ENCODE data around the gene CACNA2D2. TPM values are rescaled to one million over a fixed set of nuclear protein-coding genes. Genes with fewer than 3 reads are reported as not detected.

The CACNA2D2 gene
- total and polyA plus RNA-seq, 2 donors from 2014 or later: 3.6 to 6.0 TPM

DNA sequence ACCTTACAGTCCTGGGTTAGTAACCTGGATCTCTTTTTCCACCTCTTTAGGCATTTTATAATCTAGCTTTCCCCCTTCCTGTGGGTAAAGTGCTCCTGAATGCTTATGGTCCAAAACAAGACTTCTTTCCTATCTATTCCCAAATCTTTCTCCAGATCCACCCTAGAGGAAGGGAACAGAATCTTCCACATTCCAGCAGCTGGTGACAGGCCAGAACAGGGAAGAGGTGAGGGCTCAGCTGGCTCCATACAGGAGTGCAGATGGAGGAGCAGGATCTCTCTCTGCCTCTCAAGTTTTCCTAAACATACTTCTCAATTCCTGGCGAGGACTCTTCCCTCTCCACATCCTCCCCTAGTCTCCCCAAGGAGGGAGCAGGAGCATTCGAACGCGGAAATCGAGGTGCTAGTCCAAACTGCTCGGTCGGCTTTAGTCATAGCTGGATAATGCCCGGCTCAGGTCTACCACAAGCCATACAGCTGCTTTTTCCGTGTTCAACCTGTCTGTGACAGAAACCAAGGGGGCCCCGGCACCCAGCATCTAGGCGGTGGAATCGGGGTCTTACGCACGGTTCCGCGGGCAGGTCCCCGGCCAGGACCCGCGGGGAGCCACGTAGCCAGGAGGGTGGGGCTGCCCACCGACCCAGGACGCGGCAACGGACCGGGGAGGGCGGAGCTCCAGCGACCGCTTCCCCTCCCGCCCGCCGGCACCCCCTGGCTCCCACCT is 166.8 kb downstream of the CACNA2D2 start:
- no peak for FAIRE-seq
- intact Hi-C loops (cut with DNase I): no loop called here
- Histone ChIP-seq H3K4me3 (ENCODE audit: low read length in 3 of 3) (peak overlapping the region; percentile 72 to 84 (median 78)), H3K27ac (ENCODE audit: low read depth in 2 of 2, low read length in 2 of 2) (peak overlapping the region; percentile 90 to 94), H3K36me3 (ENCODE audit: control insufficient read depth in 2 of 3, insufficient read depth in 3 of 3, low read length in 3 of 3) (peaks cover 0 to 6% (median 4%) of the 10 kb centered on the region in 3 donors), H3K4me1 (ENCODE audit: control insufficient read depth in 2 of 3, insufficient read depth in 2 of 3, low read depth in 1 of 3, low read length in 3 of 3) (peaks cover 2 to 27% (median 14%) of the 10 kb centered on the region in 3 donors), H3K9me3 (ENCODE audit: control insufficient read depth in 2 of 3, insufficient read depth in 1 of 3, low read length in 3 of 3) (no peaks in the 10 kb centered on the region), H3K27me3 (ENCODE audit: control insufficient read depth, insufficient read depth, low read length) (no peaks in the 10 kb centered on the region), H3K9ac (ENCODE audit: low read length in 3 of 3) (peak overlapping the region; percentile 55 to 94 (median 90))
- TF ChIP-seq, protein P1, sequence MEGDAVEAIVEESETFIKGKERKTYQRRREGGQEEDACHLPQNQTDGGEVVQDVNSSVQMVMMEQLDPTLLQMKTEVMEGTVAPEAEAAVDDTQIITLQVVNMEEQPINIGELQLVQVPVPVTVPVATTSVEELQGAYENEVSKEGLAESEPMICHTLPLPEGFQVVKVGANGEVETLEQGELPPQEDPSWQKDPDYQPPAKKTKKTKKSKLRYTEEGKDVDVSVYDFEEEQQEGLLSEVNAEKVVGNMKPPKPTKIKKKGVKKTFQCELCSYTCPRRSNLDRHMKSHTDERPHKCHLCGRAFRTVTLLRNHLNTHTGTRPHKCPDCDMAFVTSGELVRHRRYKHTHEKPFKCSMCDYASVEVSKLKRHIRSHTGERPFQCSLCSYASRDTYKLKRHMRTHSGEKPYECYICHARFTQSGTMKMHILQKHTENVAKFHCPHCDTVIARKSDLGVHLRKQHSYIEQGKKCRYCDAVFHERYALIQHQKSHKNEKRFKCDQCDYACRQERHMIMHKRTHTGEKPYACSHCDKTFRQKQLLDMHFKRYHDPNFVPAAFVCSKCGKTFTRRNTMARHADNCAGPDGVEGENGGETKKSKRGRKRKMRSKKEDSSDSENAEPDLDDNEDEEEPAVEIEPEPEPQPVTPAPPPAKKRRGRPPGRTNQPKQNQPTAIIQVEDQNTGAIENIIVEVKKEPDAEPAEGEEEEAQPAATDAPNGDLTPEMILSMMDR (IDR thresholded peaks at IDR 0.05; ENCODE audit: borderline replicate concordance, extremely low read depth, insufficient read depth): no peak
- peak in 1 of 5 donors; percentile 51 for DNase-seq

DNA sequence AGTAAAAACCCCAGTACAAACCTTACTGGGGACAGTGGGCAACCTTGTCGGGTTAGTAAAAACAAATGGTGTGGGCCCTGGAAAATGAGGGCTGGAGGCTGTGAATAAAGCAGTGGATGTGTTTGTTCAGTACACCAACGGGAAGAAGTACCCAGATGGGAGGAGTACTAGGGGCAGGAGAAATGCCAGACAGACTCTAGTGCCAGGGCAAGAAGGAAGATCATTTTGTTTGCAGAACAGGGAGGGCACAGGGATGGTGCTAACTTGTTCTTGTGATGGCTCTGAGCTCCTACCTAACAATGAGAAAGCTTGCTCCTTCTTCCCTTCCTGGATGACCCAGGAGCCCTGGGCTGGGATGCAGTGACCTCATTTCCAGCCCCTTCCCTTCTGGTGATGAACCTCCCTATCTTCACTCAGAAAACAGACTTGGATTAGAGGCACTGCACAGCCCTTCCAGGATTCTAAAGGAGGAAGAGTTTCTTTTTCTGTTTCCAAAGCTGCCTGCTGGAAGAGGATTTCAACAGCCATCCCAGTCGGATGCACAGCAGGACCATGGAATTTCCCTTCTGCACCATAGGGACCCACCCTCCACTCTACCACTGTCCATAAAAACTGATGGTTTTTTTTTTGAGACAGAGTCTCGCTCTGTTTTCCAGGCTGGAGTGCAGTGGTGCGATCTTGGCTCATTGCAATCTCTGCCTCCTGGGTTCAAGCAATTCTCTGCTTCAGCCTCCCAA is 168.9 kb downstream of the CACNA2D2 start:
- no peaks in the 10 kb centered on the region for H3K27me3 ChIP-seq (ENCODE audit: control insufficient read depth, insufficient read depth, low read length)
- peaks cover 2 to 25% (median 14%) of the 10 kb centered on the region in 3 donors for H3K4me1 ChIP-seq (ENCODE audit: control insufficient read depth in 2 of 3, insufficient read depth in 2 of 3, low read depth in 1 of 3, low read length in 3 of 3)
- peaks cover 4 to 27% (median 19%) of the 10 kb centered on the region in 3 donors for H3K36me3 ChIP-seq (ENCODE audit: control insufficient read depth in 2 of 3, insufficient read depth in 3 of 3, low read length in 3 of 3)
- TF ChIP-seq, protein P1 (IDR thresholded peaks at IDR 0.05; ENCODE audit: borderline replicate concordance, extremely low read depth, insufficient read depth): no peak
- peak overlapping the region; percentile 71 to 86 for H3K27ac ChIP-seq (ENCODE audit: low read depth in 2 of 2, low read length in 2 of 2)
- DNase-seq (no peak), FAIRE-seq (no peak)
- intact Hi-C loops (cut with DNase I): no loop called here
- no peaks in the 10 kb centered on the region for H3K9me3 ChIP-seq (ENCODE audit: control insufficient read depth in 2 of 3, insufficient read depth in 1 of 3, low read length in 3 of 3)
- H3K9ac ChIP-seq (ENCODE audit: low read length in 3 of 3): peak overlapping the region in 1 of 3 donors; percentile 24
- peak overlapping the region in 2 of 3 donors; percentile 0 to 1 for H3K4me3 ChIP-seq (ENCODE audit: low read length in 3 of 3)

DNA sequence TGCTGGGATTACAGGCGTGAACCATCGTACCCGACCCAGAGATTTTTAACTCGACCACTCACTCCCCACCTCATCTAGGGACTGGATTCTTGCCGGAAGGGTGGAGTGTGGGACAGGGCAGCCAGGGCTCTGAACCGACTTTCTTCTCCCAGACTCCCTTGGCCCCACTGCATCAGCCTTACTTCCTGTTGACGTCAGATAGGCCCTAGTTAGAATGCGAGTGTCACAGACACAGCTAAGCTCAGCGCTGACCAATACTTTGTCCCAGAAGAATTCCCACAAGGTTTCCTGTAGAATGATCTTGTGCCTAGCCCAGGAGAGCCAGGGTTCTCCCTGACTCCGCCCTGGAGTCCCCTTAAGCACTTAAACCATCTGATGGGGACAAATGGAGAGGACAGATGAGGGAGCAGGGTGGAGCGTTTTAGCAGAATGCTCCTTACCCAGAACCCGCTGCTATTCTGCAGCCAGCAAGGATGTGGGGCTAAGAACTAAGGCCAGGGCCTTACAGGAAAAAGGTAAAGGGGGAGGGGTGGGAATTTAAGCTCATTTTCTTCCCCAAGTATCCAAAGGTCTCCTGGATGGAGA is 169.6 kb downstream of the CACNA2D2 start:
- TF ChIP-seq, protein P1 (IDR thresholded peaks at IDR 0.05; ENCODE audit: borderline replicate concordance, extremely low read depth, insufficient read depth): no peak
- peak in 1 of 5 donors; percentile 66 for DNase-seq
- no peak for FAIRE-seq
- Histone ChIP-seq H3K27me3 (ENCODE audit: control insufficient read depth, insufficient read depth, low read length) (no peaks in the 10 kb centered on the region), H3K9me3 (ENCODE audit: control insufficient read depth in 2 of 3, insufficient read depth in 1 of 3, low read length in 3 of 3) (no peaks in the 10 kb centered on the region), H3K4me3 (ENCODE audit: low read length in 3 of 3) (peak overlapping the region in 1 of 3 donors; percentile 1), H3K4me1 (ENCODE audit: control insufficient read depth in 2 of 3, insufficient read depth in 2 of 3, low read depth in 1 of 3, low read length in 3 of 3) (peaks cover 2 to 25% (median 14%) of the 10 kb centered on the region in 3 donors), H3K27ac (ENCODE audit: low read depth in 2 of 2, low read length in 2 of 2) (peak overlapping the region; percentile 71 to 86), H3K9ac (ENCODE audit: low read length in 3 of 3) (peak overlapping the region in 1 of 3 donors; percentile 51), H3K36me3 (ENCODE audit: control insufficient read depth in 2 of 3, insufficient read depth in 3 of 3, low read length in 3 of 3) (peaks cover 4 to 30% (median 19%) of the 10 kb centered on the region in 3 donors)
- intact Hi-C loops (cut with DNase I): no loop called here

Measured in kidney (tissue), 14 donors.